ENCODE measurements around the gene PAMR1. TPM values are rescaled to one million over a fixed set of nuclear protein-coding genes. Genes with fewer than 3 reads are reported as not detected.

Gene PAMR1
- total and polyA plus RNA-seq, 10 of the 15 experiments (the other 5 are each of a cell fraction or from before 2014, with no cell fraction given) = 0.04 TPM; not detected in 9

DNA sequence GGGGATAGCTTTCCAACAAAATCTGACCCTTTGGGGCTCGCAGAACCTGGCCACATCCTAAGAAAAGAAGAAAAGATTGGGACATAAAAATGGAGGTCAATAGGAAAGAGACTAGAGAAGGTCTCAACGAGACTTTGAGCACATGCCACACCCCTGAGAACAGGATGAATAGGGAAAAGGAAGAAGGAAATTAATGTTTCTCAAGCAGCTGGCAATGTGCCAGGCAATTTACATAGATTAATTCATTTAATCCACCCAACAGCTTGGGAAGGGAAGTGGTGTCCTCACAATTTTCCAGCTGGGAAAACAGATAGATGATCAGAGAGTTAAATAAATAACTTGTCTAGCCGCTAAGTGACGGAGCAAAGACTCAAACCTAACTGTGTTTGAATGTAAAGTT lies 50.7 kb downstream of the PAMR1 start:
- DNase-seq (ENCODE audit: low read depth, low spot score) = no peak
- H3K9ac ChIP-seq (ENCODE audit: control insufficient read depth, insufficient read depth, low read length) = no peak overlapping the region
- TF ChIP-seq MEF2B (IDR thresholded peaks at IDR 0.05; ENCODE audit: partially characterized antibody, poor library complexity, severe bottlenecking) (no peak), CEBPZ (IDR thresholded peaks at IDR 0.05; ENCODE audit: low read depth, low read length) (no peak), STAT3 (IDR thresholded peaks at IDR 0.05; ENCODE audit: low read depth, low read length) (no peak), FOS (IDR thresholded peaks at IDR 0.05; ENCODE audit: borderline replicate concordance, extremely low read depth, insufficient read length) (no peak), POLR2A (IDR thresholded peaks at IDR 0.05; ENCODE audit: low read depth, low read length) (no peak), NFYB (IDR thresholded peaks at IDR 0.05; ENCODE audit: insufficient read depth, low read depth, low read length) (no peak), ZZZ3 (IDR thresholded peaks at IDR 0.05; ENCODE audit: control insufficient read depth, insufficient read length, low read depth) (no peak), SREBF1 (IDR thresholded peaks at IDR 0.05; ENCODE audit: low read length) (no peak)
- TF ChIP-seq, protein P1, sequence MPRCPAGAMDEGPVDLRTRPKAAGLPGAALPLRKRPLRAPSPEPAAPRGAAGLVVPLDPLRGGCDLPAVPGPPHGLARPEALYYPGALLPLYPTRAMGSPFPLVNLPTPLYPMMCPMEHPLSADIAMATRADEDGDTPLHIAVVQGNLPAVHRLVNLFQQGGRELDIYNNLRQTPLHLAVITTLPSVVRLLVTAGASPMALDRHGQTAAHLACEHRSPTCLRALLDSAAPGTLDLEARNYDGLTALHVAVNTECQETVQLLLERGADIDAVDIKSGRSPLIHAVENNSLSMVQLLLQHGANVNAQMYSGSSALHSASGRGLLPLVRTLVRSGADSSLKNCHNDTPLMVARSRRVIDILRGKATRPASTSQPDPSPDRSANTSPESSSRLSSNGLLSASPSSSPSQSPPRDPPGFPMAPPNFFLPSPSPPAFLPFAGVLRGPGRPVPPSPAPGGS (IDR thresholded peaks at IDR 0.05; ENCODE audit: borderline replicate concordance, insufficient read depth, low read depth, low read length, poor library complexity, severe bottlenecking) = no peak
- in situ Hi-C loops (cut with MboI) (no loop called here), intact Hi-C loops (cut with micrococcal nuclease; ENCODE audit: unreplicated experiment) (no loop called here)
- FAIRE-seq = no peak
- H3K79me2 ChIP-seq (ENCODE audit: control insufficient read depth, insufficient read depth, low read length) = no peaks in the 10 kb centered on the region
- no peaks in the 10 kb centered on the region for H3K4me1 ChIP-seq (ENCODE audit: control insufficient read depth, insufficient read depth, low read length)
- no peak overlapping the region for H3K4me3 ChIP-seq
- RAD21 ChIA-PET (ENCODE audit: unreplicated experiment) = no interaction called here
- WGBS (ENCODE audit: insufficient coverage, insufficient replicate concordance, low lambda C conversion rate, missing lambda C conversion rate) = 24% methylated on average over 4 of the region's 4 CpGs
- no peak overlapping the region for H3K4me2 ChIP-seq (ENCODE audit: control insufficient read depth, insufficient read depth)
- no TSS peak for BruUV-seq (replicated peaks)
- SMC1A ChIA-PET (ENCODE audit: uncharacterized antibody, unreplicated experiment) = no interaction called here
- H3K36me3 ChIP-seq (ENCODE audit: control insufficient read depth in 2 of 2, insufficient read depth in 2 of 2, low read length in 1 of 2) = no peaks in the 10 kb centered on the region
- H4K20me1 ChIP-seq (ENCODE audit: control insufficient read depth, insufficient read depth) = no peaks in the 10 kb centered on the region
- CTCF ChIA-PET = interaction anchor here (2.4 kb wide), 1 partner anchor 11 kb away, joined by 11 read pairs; no protein-coding TSS in a partner anchor
- POLR2A ChIA-PET = no interaction called here
- H2AFZ ChIP-seq (ENCODE audit: control insufficient read depth, low read depth, low read length) = no peak overlapping the region
- no peaks in the 10 kb centered on the region; the same call in 2 of the 3 replicates for H3K9me3 ChIP-seq (replicated peaks; ENCODE audit: control insufficient read depth, insufficient read depth, low read length)
- no peak for ATAC-seq
- H3K27me3 ChIP-seq (replicated peaks in 1 of 2; ENCODE audit: control insufficient read depth in 2 of 2, insufficient read depth in 2 of 2, low read length in 1 of 2) = peaks cover 4 to 6% of the 10 kb centered on the region in 2 experiments; a peak in 3 of 4 replicates
- no peak overlapping the region for H3K27ac ChIP-seq (ENCODE audit: control insufficient read depth, insufficient read depth)
